Tibial nerve (tissue), 4 donors: ENCODE results near the gene SRGAP3.

Source experiments
- EP300 ChIP-seq, 2 donors: sonication (generic); formaldehyde crosslinking; IDR thresholded peaks; one replicate each; pipeline ENCODE4 v1.6.1; 2017; ENCODE audit warnings: antibody characterized with exemption in 2 of 2, mild to moderate bottlenecking in 1 of 2
- POLR2A ChIP-seq, 2 donors: fragments of 450-650 bp; IDR thresholded peaks; one replicate each; pipeline ENCODE4 v1.6.1; 2017; ENCODE audit warnings: antibody characterized with exemption in 2 of 2, mild to moderate bottlenecking in 2 of 2, moderate library complexity in 2 of 2
- TF ChIP-seq, protein P1 (sequence below), 5 experiments: fragments of 200-600 bp in 3 of 5; fragments of 450-650 bp in 2 of 5; sonication (generic) in 3 of 5; IDR thresholded peaks; one replicate each; pipeline ENCODE4 v1.5.1; 2016 to 2019; ENCODE audit warnings: antibody characterized with exemption in 5 of 5, mild to moderate bottlenecking in 3 of 5, moderate library complexity in 2 of 5

- TF ChIP-seq, protein P1, sequence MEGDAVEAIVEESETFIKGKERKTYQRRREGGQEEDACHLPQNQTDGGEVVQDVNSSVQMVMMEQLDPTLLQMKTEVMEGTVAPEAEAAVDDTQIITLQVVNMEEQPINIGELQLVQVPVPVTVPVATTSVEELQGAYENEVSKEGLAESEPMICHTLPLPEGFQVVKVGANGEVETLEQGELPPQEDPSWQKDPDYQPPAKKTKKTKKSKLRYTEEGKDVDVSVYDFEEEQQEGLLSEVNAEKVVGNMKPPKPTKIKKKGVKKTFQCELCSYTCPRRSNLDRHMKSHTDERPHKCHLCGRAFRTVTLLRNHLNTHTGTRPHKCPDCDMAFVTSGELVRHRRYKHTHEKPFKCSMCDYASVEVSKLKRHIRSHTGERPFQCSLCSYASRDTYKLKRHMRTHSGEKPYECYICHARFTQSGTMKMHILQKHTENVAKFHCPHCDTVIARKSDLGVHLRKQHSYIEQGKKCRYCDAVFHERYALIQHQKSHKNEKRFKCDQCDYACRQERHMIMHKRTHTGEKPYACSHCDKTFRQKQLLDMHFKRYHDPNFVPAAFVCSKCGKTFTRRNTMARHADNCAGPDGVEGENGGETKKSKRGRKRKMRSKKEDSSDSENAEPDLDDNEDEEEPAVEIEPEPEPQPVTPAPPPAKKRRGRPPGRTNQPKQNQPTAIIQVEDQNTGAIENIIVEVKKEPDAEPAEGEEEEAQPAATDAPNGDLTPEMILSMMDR (IDR thresholded peaks at IDR 0.05) = no peak
- TF ChIP-seq POLR2A (IDR thresholded peaks at IDR 0.05) = no peak
- TF ChIP-seq EP300 (IDR thresholded peaks at IDR 0.05) = peak in 1 of 2 donors; percentile 53
These were observed 212.9 kb downstream of the SRGAP3 start for GRCh38 chr3:9036404-9037131.
